SIG-M5 (cell line): ENCODE results near the gene FANCC.
A peak's percentile ranks its signal among the peaks of the same experiment; 100 is the strongest.

ENCODE experiments used
- DNase-seq: peaks from one replicate; lab custom pipeline; 2025; lab: John Stamatoyannopoulos, UW

FANCC gene, protein sequence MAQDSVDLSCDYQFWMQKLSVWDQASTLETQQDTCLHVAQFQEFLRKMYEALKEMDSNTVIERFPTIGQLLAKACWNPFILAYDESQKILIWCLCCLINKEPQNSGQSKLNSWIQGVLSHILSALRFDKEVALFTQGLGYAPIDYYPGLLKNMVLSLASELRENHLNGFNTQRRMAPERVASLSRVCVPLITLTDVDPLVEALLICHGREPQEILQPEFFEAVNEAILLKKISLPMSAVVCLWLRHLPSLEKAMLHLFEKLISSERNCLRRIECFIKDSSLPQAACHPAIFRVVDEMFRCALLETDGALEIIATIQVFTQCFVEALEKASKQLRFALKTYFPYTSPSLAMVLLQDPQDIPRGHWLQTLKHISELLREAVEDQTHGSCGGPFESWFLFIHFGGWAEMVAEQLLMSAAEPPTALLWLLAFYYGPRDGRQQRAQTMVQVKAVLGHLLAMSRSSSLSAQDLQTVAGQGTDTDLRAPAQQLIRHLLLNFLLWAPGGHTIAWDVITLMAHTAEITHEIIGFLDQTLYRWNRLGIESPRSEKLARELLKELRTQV

DNA sequence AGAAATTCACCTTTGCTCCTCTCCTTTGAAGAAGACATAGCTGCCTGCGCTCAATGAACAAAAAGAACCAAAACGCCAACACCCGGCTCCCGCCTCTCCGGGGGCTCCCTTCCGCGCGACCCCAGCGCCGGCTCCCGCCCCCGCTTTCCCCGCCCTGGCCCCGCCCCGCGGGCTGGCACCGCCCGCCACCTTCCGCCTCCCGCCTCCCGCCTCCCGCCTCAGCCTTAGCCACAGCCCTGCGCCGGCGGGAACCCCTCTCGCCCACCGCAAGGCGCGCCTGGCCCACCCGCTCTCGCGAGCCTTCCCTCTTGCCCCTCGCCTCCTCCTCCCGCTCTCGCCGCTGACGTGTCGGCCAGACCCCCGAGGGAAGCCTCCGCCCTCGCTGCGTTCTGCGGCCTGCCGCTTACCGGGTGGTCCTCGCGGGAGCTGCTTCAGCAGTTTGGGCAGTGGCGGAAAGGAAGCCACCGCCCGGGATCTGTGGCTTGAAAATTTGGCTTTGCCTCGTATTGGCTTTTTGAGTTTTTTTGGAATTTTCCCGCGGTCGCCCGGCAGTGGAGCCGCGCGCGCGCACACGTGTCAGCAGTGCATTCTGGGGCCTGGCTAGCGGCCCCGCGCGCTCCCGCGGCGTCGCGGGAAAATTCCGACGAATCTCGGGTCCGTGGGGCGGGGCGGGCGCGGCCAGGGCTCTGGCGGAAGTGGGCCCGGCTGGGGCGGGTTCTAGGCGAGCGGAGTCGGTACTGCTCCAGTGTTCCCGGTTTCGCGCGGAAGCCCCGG, at the start of gene FANCC:
Gene FANCC (minus strand): TSS at position 591 of the 774 bp plus-strand sequence. CDS start 68,418 bp downstream, outside the sequence.
- DNase-seq, result peak; percentile 3

DNA sequence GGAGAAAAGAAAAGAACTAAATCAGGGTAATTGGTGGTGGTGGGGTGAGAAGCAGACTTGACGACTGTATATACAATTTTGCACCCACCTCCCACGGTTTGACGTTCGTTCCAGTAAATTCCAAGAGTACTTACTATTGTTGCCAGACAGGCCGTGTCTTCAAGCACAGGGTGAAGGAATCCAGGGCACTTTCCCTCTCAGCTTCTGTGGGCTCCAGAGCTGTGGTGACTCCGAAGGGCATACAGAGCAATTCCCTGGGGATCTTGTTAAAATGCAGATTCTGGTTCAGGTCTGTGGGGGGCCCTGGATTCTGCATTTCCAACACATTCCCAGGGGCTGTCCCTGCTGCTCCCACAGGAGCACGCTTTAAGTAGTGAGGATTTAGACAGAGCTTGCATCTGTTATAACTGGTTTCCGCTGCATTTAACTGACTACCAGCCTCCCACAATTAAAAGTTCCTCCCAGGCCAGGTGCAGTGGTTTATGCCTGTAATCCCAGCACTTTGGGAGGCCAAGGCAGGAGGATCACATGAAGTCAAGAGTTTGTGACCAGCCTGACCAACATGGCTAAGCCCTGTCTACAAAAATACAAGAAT, 49.3 kb upstream of the FANCC start:
- no peak for DNase-seq

DNA sequence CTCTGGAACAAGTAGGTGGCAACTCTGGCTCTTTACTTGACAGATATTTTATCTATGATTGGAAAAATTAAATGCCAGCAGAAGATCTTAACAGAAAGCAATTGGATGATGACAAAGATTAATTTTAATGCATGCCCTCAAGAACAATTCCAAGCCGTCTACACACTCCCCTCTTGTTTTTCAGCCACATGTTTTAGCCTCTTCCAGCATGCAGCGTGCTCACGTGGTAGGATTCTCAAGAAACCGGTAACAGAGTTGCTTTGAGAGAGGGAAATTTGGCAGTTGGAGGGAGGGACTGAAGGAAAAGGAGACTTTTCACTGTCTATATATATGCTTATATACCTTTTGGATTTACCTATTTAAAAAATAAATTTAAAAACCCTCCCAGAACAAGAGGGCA, 48.3 kb upstream of the FANCC start:
- DNase-seq, result no peak

DNA sequence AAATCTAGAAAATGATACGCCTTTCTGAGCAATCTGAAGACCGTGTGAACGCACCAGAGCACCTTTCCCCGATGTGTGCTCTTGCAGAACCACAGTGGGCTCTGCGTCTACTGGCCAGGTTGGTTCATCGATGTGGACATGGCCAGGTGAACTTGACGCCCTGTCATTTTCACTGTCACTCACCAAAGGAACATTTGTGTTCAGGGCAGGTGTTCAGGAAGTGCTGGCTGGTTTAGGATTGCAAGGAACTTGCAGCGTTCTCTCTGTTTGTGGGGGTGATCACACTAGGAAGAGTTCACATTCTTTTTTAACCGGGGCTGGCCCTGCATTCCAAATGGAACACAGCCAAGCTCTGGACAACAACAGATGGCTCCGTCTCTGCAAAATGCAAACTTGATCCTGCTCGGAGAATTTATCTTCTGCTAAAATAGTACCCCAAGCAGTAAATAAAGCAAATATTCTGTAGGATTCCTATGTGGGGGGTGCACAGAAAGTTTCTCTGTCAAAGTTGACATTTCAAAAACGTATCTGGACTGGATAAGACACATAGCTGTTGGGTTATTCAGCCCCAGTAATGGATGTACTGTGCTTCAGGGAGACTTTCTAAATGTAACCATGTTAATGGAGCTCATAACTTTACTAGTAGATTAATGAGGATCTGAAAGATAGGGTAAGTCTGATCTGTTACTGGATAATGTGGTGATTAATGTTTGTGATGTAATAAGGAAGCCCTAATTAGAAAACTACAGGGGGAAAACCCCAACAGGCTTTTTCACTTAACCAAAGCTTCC, 45.7 kb upstream of the FANCC start:
- DNase-seq, result no peak

DNA sequence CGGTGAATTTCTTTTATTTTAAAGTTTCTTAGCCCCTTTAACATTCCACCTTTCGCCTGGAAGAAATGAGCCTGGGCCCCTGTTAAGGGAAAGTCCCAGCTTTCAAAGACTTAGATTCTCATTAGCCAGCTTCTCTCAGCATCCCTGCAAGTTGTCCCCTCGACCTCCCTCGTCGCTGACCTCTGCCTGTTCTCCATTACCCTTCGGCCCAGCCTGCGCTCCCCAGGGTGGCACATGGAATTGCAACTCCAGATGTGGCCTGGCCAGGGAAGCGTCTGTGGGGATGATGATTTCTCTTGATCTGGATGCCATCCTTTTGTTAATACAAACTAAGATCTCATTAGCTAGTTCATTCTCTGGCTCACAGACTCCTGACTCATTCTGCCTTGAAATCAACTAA, 43.4 kb upstream of the FANCC start:
- no peak for DNase-seq

DNA sequence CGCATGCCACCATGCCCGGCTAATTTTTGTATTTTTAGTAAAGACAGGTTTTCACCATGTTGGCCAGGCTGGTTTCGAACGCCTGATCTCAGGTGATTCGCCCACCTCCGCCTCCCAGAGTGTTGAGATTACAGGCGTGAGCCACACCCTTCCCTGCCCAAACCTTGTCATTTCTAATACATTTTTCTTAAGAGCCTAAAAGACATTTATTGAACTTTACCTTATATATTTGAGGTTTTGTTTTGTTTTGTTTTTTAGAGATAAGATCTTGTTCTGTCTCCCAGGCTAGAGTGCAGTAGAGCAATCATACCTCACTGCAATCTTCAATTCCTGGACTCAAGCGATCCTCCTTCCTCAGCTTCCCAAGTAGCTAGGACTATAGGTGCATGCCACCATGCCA, 39.8 kb upstream of the FANCC start:
- DNase-seq, result no peak

DNA sequence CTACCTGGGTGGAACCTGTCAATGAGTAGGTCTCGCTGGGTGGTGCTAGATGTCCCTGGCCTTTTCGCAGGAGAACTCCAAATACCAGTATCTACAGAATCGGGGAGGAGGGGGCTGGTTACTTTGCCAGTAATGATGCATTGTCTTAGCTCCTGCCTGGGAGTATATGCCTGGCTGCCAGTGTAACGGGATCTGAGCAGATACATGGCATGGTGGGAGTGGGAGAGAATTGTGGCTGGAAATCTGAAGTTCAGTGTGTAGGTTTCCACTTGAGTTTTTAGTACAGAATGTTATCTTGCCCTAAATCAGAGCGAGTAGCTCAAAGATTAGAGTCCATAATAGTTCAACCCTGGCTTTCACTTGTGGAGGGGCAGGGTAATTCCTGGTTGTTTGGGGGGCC, 38.0 kb upstream of the FANCC start:
- no peak for DNase-seq

DNA sequence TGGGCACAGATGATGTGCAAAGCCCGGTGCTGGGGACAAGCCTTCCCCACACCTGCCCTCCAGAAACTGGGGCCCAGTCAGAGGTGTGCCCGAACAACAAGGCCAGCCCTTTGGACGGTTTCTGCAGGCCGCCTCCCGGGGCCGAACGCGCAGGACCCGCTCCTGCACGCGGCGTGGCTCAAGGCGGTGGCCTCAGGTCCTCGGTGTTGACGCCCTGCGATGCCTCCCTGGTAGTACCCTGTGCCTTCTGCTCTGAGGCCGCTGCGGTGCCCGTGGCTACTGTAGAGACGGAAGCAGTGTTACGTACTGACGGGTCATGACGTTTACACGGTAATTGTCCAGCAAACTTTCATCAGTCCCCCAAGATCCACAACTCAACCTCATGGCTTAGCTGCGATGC, 33.5 kb upstream of the FANCC start:
- no peak for DNase-seq

DNA sequence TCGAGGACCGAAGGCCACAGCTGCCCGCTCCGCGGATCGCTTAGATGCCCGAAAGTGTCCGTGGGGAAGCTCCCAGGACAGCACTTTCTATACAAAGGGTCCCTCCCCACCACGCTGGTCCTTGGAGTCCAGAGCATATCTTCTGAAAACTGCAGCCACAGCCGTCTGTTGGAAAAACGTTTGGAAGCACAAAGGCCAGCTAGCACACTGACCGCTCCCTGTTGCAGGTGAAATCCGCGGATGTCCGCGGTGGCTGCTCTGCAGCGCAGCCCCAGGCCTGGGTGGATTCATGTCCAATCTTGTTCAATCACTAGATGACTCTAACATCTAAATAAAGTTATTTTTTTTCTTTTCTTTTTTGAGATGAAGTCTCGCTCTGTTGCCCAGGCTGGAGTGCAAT, 32.8 kb upstream of the FANCC start:
- DNase-seq, result no peak

DNA sequence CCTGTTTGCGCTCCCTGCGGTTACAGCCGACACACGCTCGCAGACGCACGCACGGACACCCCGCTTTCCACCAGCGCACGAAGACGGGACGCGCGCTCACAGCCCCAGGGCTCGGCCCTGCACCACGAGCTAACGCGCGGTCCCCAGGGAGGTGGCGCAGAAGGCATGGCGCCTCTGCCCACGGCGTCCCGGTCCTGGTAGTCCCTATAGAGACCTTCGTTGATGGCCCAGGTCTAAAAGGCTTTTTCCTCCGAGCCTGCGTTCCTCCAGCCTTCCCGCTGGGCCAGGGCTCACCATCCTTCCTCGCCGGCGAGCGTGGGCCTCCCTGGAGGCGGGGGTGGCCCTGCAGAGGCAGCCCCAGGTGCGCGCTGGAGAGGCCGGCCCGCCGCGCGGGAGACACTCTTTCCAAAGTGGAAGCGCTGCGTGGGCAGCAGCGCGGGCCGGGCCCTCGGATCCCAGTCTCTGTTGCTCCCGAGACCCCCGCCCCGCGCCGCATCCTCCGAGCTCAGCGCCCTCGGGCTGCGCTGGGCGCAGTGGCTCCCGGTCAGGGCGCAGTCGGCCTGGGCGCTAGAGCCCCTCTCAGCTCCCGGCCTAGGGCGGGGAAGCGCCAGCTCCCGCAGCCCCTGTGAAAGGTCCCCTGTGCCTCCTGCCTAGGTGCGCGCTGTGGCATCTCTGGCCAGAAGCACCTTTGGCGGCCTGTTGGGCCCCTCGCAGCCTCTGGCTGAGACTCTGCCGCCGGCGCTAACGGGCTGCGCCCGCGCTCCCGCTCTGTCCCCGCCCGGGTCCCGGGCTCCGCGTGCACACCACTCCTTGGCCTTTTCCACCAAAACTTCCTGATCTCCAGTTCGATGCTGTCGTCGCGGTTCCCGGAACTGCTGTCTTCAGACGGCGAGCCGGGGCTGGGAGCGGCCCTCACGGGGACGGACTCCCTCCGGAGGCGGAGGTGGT, 31.9 kb upstream of the FANCC start:
- DNase-seq, result no peak

DNA sequence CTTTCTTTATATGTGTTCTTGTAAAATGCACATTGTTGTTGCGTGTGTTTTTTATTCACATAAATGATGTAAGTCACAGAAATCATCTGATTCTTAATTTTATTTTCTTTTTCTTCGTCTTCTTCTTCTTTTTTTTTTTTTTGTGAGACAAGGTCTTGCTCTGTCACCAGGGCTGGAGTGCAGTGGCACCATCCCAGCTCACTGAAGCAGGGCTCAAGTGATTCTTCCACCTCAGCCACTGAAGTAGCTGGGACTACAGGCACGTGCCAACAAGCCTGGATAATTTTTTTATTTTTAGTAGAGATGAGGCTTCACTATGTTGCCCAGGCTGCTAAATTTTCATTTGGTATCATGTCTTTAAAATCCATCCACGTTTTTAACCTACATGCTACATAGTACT, 28.5 kb upstream of the FANCC start:
- DNase-seq, result no peak

DNA sequence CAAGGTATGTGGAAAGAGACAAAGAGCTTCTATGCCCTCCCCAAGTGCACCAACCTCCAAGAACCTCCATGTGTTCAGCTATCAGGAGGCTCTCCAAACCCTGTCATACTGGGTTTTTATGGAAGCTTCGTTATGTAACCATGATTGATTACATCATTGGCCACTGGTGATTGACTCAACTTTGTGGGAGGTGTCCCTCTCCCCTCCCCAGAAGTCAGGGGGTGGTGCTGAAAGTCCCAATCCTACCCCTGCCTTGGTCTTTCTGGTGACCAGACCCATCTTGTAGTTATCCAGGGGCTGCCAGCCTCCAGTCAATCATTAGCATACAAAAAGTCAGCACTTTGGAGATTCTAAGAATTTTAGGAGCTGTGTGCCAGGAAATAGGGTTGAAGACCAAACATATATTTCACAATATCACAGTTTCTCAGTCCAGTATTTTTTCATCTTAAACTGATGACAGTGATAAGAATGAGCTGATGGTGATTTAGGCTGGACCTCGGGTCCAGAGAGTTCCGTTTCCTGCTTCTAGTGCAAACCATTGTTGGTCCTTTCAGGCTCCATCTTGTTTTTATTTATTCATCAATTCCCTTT, 27.3 kb upstream of the FANCC start:
- DNase-seq, result no peak

DNA sequence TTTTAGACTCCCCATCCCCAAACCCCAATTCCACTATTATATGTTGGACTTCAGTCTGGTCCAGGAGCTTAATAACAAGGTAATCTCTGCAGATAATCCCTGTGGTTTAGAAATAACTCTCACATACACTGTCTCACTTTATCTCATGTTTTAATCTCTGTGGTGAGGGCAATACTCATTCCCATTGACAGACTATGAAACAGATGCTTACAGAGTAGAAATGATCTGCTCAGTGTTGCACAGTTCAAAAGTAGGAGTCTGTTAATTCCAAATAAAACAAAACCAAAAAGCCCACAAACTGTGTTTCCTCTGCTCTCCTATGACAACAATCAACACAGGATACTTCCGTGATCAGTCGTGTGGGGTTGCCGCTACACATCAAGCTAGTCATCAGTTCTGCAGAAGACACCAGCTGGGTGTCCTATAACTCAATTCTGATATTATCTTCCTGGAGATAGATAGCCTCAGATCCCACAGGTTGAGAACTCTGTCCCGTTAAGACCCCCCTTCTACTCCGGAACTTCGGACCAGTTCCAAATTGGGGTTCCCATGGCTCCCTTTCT, 26.3 kb upstream of the FANCC start:
- DNase-seq, result no peak

DNA sequence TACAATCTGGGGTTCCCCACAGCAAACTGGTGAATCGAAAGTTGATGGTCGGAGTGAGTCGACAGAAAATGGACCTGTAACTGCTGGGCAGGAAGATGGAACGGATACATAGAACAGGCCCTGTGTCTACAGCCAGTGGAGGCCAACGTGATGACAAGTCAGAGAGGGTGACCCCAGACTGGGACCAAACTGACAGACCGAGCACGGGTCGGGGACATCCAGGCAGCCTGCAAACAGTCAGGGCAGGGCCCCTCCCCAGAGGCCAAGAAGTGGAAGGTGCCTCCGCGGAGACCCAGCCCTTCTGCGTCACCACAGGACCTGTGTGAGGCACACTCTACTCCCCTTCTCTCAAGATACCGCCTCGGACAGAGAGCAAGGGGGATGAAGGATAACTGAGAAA, 25.1 kb upstream of the FANCC start:
- DNase-seq, result no peak

DNA sequence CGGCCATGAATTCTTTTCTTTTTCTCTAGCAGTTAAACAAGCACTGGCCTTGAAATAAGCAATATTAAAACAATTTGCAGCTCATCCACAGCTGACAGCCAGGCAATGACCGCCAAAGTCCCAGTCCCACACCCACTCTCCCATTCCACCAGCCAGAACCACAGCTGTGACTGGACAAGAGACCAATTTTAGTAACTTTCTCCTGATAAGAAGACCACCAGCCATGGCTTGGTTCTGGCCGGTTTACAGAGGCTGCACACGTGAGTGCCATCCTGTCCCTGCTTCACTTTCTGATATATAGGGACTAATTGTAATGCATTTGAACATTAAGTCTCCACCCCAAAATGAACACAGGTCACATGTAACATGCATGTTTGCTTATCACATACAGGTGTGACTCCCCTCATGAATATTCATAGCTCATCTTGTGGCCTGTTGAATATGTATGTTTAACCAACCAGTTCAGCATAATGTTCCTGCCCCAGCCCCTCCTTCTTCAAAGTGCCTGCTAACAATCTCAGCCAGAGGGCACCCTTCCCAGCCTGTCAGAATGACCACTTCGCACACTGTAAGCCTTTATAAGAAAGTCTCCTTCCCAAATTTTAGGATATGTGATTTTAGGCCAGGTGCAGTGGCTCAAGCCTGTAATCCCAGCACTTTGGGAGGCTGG, 23.9 kb upstream of the FANCC start:
- no peak for DNase-seq

DNA sequence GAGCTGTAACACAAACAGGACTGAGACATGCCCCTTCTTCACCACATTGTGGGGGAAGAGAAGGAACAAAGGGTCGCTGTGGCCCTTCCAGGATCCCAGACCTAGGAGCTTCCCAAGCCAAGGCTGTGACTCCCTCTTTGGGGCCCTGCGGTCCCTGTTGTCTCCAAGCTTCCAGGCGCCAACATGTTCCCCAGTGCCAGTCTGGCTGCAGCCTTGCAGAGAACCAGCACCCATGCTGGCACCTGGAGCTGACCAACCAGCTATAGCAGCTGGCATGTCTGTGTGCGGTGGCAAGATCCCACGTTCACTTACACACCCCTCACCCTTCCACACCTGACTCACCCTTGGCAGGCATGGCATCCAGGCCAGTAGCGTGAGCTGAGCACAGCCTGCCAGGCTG, 20.7 kb upstream of the FANCC start:
- DNase-seq, result no peak

DNA sequence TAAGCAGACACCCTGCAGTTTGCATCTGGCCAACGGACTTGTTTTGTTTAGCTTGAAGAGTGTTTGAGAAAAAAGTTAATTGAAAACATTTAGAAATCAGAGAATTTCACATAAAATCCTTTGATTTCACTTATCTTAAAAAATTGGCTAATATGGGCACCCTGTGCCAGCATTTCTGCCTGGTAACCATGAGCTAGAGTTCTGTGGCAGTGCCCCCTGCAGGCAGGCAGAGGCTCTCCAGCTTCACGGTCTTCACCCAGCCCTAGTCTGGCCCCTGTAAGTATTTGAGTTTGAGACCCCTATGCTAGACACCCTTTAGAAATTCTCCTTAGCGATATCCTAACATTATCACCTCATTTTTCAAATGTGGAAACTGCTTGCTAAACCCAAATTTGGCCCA, 18.8 kb upstream of the FANCC start:
- no peak for DNase-seq

DNA sequence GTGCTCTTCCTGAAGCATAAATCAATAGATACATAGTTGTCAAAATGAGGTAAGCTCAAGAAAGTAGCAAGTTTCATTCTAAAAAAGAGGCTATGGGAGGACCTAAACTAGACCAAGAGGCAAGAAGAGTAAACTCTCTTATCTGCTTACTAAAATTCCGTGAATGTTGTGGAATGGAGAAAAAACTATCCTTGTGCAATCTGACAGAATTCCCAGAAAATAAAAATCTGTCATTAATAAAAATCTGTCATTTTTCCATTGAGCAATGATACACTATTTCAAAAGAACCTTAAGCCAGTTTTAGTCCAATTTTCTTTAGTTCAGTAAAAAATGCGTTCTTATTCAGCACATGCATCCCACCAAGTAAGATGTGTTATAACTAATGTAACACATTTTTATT, 15.9 kb upstream of the FANCC start:
- no peak for DNase-seq

DNA sequence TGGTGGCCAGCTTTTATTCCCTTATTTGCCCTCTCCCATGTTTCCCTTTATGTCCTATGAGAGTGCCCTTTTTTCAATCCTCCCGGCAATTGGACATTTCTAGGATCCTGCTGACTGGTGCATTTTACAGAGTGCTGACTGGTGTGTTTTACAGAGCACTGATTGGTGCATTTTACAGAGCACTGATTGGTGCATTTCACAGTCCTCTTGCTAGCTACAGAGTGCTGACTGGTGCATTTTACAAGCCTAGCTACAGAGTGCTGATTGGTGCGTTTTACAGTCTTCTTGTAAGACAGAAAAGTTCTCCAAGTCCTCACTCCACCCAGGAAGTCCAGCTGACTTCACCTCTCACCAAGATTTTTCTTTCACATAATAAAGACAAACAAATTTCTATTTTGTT, 15.4 kb upstream of the FANCC start:
- no peak for DNase-seq
